GM12872 (cell line): ENCODE results near the gene PCYOX1L.

Experiments used
- TF ChIP-seq, protein P1 (sequence below): IDR thresholded peaks from 3 replicates; pipeline ENCODE4 v1.5.1; 2011; ENCODE audit warnings: low read depth, mild to moderate bottlenecking, low read length, moderate library complexity; ENCODE audit not compliant: insufficient read depth

The PCYOX1L gene, protein sequence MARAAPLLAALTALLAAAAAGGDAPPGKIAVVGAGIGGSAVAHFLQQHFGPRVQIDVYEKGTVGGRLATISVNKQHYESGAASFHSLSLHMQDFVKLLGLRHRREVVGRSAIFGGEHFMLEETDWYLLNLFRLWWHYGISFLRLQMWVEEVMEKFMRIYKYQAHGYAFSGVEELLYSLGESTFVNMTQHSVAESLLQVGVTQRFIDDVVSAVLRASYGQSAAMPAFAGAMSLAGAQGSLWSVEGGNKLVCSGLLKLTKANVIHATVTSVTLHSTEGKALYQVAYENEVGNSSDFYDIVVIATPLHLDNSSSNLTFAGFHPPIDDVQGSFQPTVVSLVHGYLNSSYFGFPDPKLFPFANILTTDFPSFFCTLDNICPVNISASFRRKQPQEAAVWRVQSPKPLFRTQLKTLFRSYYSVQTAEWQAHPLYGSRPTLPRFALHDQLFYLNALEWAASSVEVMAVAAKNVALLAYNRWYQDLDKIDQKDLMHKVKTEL

DNA sequence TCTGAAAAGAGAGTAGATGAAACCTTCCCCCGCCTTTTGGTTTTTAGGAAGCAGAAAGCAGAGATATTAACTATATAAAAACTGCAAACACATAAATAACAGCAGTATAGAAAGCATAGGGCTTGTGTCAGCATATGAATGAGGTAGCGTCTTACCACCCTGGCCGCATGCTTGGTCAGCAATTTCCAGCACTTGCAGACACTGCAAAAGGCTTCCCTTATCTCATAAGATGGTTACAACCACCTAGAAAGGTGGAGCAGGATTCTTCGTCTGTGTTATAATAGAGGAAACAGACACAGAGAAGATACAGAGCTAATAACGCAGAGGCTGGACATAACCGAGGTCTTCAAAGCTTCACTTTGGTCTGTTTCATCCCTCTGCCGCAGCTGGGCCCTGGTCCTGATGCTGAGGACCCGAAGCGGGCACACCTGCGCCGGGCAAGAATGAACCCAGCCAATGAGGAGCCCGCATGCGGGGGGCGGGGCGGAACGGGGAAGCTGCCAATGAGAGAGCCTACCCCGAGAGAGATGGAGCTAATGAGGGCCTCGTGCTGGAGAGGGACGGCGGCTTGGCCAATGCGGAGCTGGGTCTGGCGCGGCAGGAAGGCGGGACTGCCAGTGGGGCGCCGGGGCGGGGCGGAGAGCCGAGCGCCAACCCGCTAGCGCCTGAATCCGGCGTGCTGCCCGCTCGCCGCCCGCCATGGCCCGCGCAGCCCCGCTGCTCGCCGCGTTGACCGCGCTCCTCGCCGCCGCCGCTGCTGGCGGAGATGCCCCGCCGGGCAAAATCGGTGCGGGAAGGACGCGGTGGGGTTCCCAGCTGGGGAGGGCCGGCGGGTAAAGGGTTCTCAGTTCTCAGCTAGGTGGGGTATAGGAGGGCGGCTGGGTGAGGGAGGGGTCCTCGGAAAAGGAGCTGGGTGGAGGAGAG is at the start of gene PCYOX1L:
Gene PCYOX1L, plus strand, starts transcription at position 677 of the 924 bp plus-strand sequence. Its CDS starts 23 bp downstream, at position 700.
- TF ChIP-seq, protein P1, sequence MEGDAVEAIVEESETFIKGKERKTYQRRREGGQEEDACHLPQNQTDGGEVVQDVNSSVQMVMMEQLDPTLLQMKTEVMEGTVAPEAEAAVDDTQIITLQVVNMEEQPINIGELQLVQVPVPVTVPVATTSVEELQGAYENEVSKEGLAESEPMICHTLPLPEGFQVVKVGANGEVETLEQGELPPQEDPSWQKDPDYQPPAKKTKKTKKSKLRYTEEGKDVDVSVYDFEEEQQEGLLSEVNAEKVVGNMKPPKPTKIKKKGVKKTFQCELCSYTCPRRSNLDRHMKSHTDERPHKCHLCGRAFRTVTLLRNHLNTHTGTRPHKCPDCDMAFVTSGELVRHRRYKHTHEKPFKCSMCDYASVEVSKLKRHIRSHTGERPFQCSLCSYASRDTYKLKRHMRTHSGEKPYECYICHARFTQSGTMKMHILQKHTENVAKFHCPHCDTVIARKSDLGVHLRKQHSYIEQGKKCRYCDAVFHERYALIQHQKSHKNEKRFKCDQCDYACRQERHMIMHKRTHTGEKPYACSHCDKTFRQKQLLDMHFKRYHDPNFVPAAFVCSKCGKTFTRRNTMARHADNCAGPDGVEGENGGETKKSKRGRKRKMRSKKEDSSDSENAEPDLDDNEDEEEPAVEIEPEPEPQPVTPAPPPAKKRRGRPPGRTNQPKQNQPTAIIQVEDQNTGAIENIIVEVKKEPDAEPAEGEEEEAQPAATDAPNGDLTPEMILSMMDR, result no peak

DNA sequence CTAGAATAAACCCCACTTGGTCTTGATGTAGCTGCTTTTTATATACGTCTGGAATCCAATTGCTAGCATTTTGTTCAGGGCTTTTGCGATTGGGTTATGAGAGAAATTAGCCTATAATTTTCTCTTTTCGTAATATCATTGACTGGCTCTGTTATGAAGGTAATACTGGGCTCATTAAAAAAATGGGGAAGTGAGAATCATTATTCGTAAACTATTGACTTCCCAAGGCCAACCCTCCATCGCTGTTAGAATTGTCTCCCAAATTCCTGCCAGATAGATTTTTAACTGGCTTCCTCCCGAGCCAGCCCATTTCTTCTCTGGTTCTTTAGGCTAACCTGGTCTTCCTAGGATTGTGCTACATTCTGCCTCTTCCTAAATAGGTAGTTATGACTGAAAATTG is 48.5 kb upstream of the PCYOX1L start:
- TF ChIP-seq, protein P1, result no peak

DNA sequence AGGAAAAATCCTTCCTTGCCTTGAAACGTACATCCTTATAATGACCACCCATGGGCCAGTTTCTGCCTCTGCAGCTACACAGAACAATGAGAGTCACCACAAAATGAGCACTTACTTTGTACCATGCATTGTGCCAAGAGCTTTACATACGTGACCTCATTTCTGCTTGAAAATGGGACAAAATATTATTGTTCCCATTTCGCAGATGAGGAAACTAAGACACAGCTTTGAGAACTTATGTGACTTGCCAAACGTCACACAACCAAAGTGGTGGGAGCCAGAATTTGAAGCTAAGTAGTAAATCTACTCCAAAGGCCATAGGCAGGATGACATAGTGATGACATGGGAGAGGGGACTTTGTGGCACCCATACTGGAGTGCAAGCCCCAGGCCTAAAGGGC is 47.4 kb upstream of the PCYOX1L start:
- TF ChIP-seq, protein P1, result no peak

DNA sequence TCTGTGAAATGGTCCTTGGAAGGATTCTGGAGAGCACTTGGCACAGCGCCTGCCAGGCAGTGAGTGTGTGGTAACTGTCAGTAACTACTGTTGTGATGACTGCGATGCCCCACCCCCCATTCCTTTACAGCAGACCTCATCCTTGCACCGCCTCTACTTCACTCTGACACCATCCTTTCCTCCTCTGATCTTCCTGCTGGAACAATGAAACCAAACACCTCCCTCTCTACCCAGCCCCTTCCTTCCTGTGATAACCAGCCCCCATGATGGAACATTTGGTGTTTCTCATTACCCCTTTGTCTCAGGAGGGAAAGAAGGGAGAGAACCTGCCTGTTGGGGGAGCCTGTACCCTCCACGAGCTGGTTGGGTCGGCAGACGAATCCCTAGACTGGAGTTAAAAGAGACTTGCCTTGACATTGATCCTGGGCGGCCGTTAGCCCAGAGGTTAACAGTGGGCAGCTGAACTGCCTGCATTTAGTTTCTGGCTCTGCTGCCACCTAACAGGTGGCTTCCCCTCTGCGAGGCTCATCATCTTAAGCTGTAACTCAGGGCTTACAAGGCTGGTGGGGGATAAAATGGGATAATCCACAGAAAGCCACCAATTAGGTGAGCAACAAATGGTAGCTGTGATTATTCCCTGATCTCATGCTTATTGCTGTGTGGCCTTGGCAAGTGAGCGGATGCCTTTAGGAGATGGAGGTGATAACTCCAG is 46.7 kb upstream of the PCYOX1L start:
- TF ChIP-seq, protein P1, result no peak

DNA sequence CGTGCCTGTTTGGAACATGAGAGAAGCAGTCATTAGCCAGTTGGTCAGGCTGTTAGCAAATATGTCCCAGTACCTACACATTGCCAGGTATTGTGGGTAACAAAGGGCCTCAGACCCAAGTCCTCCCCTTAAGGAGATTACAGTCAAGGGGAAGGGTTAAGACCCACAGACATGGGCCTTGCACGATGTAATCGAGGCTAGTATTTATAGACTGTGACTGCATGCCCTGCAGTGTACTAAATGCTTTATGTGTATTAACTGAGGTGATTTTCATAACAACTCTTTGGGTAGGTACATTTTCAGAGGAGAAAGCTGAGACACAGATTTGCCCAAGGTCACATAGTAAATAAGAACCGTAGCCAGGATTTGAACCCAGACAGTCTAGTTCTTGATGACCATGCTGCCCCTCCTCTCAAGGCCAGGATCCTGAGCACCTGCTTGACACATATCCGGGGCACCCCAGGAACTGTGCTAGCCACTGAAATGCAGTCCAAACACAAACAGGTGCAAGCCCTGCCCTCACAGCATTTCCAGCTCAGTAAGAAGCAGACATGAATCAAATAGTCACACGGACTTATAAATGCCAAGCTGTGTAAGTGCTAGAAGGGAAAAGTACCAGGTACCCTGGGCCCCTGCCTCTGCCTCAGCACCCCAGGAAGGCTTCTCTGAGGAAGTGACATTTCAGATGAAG is 44.5 kb upstream of the PCYOX1L start:
- TF ChIP-seq, protein P1, result no peak

DNA sequence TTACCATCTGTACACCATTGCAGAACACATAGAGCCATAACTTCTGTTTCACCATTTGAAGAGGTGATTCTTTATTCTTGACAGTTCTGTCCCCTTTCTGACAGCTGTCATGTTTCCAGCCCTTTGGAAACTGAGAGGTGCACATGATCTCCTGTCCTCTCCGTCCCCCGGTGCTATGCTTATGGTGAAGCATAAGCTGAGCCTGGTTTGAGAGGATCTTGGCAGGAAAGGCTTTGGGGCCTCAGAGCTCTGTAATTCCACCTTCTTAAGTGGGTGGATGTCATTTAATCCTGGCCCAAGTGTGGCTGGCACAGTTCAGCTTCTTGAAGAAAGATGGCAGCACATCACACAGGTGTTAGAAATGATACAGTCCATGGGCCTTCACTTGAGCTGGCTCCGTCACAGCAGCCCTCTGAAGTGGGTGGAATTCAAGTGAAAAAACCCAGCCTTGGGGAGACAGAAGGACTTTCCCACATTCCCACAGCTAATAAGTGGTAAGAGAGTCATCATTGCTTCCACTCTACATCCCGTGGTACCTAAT is 43.2 kb upstream of the PCYOX1L start:
- TF ChIP-seq, protein P1, result 0 out of 3 replicates have a peak, but pooled peaks have one; percentile 11
